Transverse colon (tissue), 4 donors: ENCODE measurements around the gene VANGL1.

Source experiments
- CTCF ChIP-seq, 5 experiments: fragments of 200-600 bp in 3 of 5; fragments of 450-650 bp in 2 of 5; sonication (generic) in 3 of 5; IDR thresholded peaks; 1 replicate in 2 of 5; 2 replicates in 3 of 5; pipeline ENCODE4 v1.5.1; 2016 to 2017; ENCODE audit warnings: antibody characterized with exemption in 5 of 5, inconsistent platforms in 3 of 5, mild to moderate bottlenecking in 2 of 5, moderate library complexity in 1 of 5
- POLR2A ChIP-seq: fragments of 450-650 bp; IDR thresholded peaks from one replicate; pipeline ENCODE4 v1.6.1; 2016; ENCODE audit warnings: antibody characterized with exemption, mild to moderate bottlenecking, moderate library complexity
- POLR2AphosphoS5 ChIP-seq, 3 donors: sonication (generic); formaldehyde crosslinking; IDR thresholded peaks; one replicate each; pipeline ENCODE4 v1.6.1; 2016; ENCODE audit warnings: antibody characterized with exemption in 3 of 3

- TF ChIP-seq POLR2A, result no peak
- TF ChIP-seq CTCF (IDR thresholded peaks at IDR 0.05), result no peak
- no peak for TF ChIP-seq POLR2AphosphoS5 (IDR thresholded peaks at IDR 0.05)
Measured at GRCh38 chr1:115643225-115643624, 1.5 kb downstream of the VANGL1 start.
